Measurements from ENCODE around the gene WWOX. TPM values are rescaled to one million over a fixed set of nuclear protein-coding genes. Genes with fewer than 3 reads are reported as not detected.

Gene WWOX
- total RNA-seq, 1 experiment from 2014 or later: 15.6 TPM

DNA sequence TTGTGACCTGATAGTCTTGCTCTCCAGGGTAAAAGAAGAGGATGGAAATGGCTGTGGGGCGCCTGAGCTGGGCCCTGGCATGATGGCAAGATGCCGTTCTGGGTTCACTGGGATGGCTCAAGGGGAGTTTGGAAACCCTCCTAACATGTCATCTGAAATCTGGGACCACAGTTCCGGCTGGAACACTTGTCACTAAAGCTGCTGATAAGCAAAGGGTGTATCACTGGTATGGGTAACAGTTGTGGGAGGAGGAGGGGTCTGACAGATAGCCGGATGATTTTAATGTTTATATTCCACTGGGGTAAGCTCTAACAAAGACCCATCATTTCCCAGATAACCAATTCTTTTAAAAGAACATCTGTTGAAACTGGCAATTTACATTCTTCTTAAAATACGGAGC, 390.2 kb downstream of the WWOX start:
- no peak overlapping the region for H3K27ac ChIP-seq (ENCODE audit: insufficient read length, low read depth, low read length)
- DNase-seq: no peak
- H3K4me1 ChIP-seq (ENCODE audit: insufficient read depth, low read length): 0 out of 2 replicates have a peak, but pooled peaks cover 2% of the 10 kb centered on the region
- H3K56ac ChIP-seq (ENCODE audit: insufficient read length, low read depth, low read length): no peak overlapping the region
- no peak overlapping the region for H3K18ac ChIP-seq (ENCODE audit: insufficient read length, low read depth, low read length)
- no peak overlapping the region for H4K5ac ChIP-seq (ENCODE audit: insufficient read length, low read depth, low read length)
- H2BK120ac ChIP-seq (ENCODE audit: low read depth, low read length, poor library complexity, severe bottlenecking): no peak overlapping the region
- Mint-ChIP-seq H3K4me1 (peaks cover 10 to 12% of the 10 kb centered on the region in 2 experiments), H3K27me3 (ENCODE audit: low read depth) (no peaks in the 10 kb centered on the region), H3K4me3 (no peak overlapping the region), H3K27ac (no peak overlapping the region), H3K9me3 (no peaks in the 10 kb centered on the region; a peak in 1 of 5 replicates), H3K36me3 (ENCODE audit: insufficient read depth in 1 of 3, low read depth in 3 of 3) (peaks cover 0 to 3% (median 0%) of the 10 kb centered on the region in 3 experiments; a peak in 2 of 7 replicates)
- H3T11ph ChIP-seq (ENCODE audit: low read length): no peak overlapping the region
- no peaks in the 10 kb centered on the region for H3K79me2 ChIP-seq (ENCODE audit: insufficient read depth, low read length)
- TF ChIP-seq, protein P1, sequence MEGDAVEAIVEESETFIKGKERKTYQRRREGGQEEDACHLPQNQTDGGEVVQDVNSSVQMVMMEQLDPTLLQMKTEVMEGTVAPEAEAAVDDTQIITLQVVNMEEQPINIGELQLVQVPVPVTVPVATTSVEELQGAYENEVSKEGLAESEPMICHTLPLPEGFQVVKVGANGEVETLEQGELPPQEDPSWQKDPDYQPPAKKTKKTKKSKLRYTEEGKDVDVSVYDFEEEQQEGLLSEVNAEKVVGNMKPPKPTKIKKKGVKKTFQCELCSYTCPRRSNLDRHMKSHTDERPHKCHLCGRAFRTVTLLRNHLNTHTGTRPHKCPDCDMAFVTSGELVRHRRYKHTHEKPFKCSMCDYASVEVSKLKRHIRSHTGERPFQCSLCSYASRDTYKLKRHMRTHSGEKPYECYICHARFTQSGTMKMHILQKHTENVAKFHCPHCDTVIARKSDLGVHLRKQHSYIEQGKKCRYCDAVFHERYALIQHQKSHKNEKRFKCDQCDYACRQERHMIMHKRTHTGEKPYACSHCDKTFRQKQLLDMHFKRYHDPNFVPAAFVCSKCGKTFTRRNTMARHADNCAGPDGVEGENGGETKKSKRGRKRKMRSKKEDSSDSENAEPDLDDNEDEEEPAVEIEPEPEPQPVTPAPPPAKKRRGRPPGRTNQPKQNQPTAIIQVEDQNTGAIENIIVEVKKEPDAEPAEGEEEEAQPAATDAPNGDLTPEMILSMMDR (conservative IDR thresholded peaks at IDR 0.05): no peak
- no peaks in the 10 kb centered on the region for H3K9me3 ChIP-seq (ENCODE audit: control insufficient read depth, low read depth, low read length)
- H4K8ac ChIP-seq (replicated peaks; ENCODE audit: insufficient read length, low read depth, low read length): no peak overlapping the region
- no peak overlapping the region for H3K4ac ChIP-seq (ENCODE audit: low read depth, low read length)
- no peak overlapping the region for H2BK15ac ChIP-seq (ENCODE audit: low read depth, low read length)
- no peaks in the 10 kb centered on the region for H3K27me3 ChIP-seq (ENCODE audit: insufficient read depth, low read length)
- H2BK20ac ChIP-seq (ENCODE audit: low read depth, low read length, poor library complexity, severe bottlenecking): no peak overlapping the region
- no peaks in the 10 kb centered on the region for H3K79me1 ChIP-seq (ENCODE audit: insufficient read depth, low read depth, low read length, poor library complexity, severe bottlenecking)
- H3K14ac ChIP-seq (ENCODE audit: insufficient read depth, low read length): no peak overlapping the region
- no peak overlapping the region for H2BK5ac ChIP-seq (ENCODE audit: insufficient read length, low read length)
- no peak overlapping the region for H3K9ac ChIP-seq (ENCODE audit: extremely low read depth, insufficient read length, low read length)
- no peaks in the 10 kb centered on the region for H4K20me1 ChIP-seq (ENCODE audit: control insufficient read depth, insufficient read depth, insufficient read length)
- H3K4me2 ChIP-seq (ENCODE audit: insufficient read depth, insufficient read length, low read length): no peak overlapping the region
- H3K23ac ChIP-seq (ENCODE audit: insufficient read length, low read depth, low read length): no peak overlapping the region
- no peak overlapping the region for H2BK12ac ChIP-seq (ENCODE audit: insufficient read length, low read depth, low read length)
- H2AK5ac ChIP-seq (ENCODE audit: insufficient read length, low read length): no peak overlapping the region
- no peak overlapping the region for H4K91ac ChIP-seq (ENCODE audit: insufficient read length, low read depth, low read length)
- no peak overlapping the region for H2AFZ ChIP-seq (ENCODE audit: low read length)
- WGBS (ENCODE audit: extremely low coverage, insufficient read length, low lambda C conversion rate): no CpG with 5 or more reads among the region's 5 CpGs
- H3K23me2 ChIP-seq (ENCODE audit: insufficient read length, low read depth, low read length, poor library complexity, severe bottlenecking): no peaks in the 10 kb centered on the region
